Measurements from ENCODE around the gene RPL7L1. TPM values are rescaled to one million over a fixed set of nuclear protein-coding genes. Genes with fewer than 3 reads are reported as not detected.
"Not testable (repeated sequence)": the region's sequence is repeated elsewhere in the genome, so short reads cannot be mapped to it uniquely, and the experiment has no call there.

Gene RPL7L1
- total RNA-seq, 2 donors from 2014 or later = 46.4 to 67.4 TPM

- H3K36me3 ChIP-seq = no peaks in the 10 kb centered on the region
- DNase-seq = no peak
- no peak for TF ChIP-seq CTCF (IDR thresholded peaks at IDR 0.05)
- H3K9me3 ChIP-seq = no peaks in the 10 kb centered on the region
- no peaks in the 10 kb centered on the region for H3K4me1 ChIP-seq
- H3K27me3 ChIP-seq = no peaks in the 10 kb centered on the region
- no peak overlapping the region for H3K9ac ChIP-seq (ENCODE audit: low read depth in 2 of 2, low read length in 2 of 2)
- H3K27ac ChIP-seq = no peak overlapping the region
- intact Hi-C loops (cut with DNase I) = no loop called here
- H3K4me3 ChIP-seq = no peak overlapping the region
Measured at GRCh38 chr6:42896178-42896719, 16.8 kb downstream of the RPL7L1 start.

GRCh38 chr6:42898891-42899361 is 19.5 kb downstream of the RPL7L1 start:
- no peak overlapping the region for H3K27ac ChIP-seq
- H3K4me3 ChIP-seq = no peak overlapping the region
- no peaks in the 10 kb centered on the region for H3K27me3 ChIP-seq
- no peak overlapping the region for H3K9ac ChIP-seq (ENCODE audit: low read depth in 2 of 2, low read length in 2 of 2)
- H3K36me3 ChIP-seq = no peaks in the 10 kb centered on the region
- H3K4me1 ChIP-seq = no peaks in the 10 kb centered on the region
- intact Hi-C loops (cut with DNase I) = no loop called here
- peak; percentile 75 for TF ChIP-seq CTCF (IDR thresholded peaks at IDR 0.05)
- H3K9me3 ChIP-seq = no peaks in the 10 kb centered on the region
- peak; percentile 84 for DNase-seq

- Histone ChIP-seq H3K36me3 (no peaks in the 10 kb centered on the region), H3K9ac (ENCODE audit: low read depth in 2 of 2, low read length in 2 of 2) (no peak overlapping the region), H3K9me3 (no peaks in the 10 kb centered on the region), H3K4me1 (no peaks in the 10 kb centered on the region), H3K27me3 (no peaks in the 10 kb centered on the region), H3K27ac (no peak overlapping the region), H3K4me3 (no peak overlapping the region)
- no peak for TF ChIP-seq CTCF (IDR thresholded peaks at IDR 0.05)
- DNase-seq = no peak
- intact Hi-C loops (cut with DNase I) = loop anchor here (5.0 kb wide), 1 partner anchor 242 kb away; no protein-coding TSS in a partner anchor
Measured at GRCh38 chr6:42899871-42900270, 20.5 kb downstream of the RPL7L1 start.

GRCh38 chr6:42901538-42901957 is 22.1 kb downstream of the RPL7L1 start:
- TF ChIP-seq CTCF (IDR thresholded peaks at IDR 0.05) = peak; percentile 78
- Histone ChIP-seq H3K4me3 (no peak overlapping the region), H3K27me3 (no peaks in the 10 kb centered on the region), H3K9me3 (no peaks in the 10 kb centered on the region), H3K36me3 (no peaks in the 10 kb centered on the region), H3K27ac (no peak overlapping the region), H3K9ac (ENCODE audit: low read depth in 2 of 2, low read length in 2 of 2) (peak overlapping the region in 1 of 2 donors; percentile 12), H3K4me1 (no peaks in the 10 kb centered on the region)
- intact Hi-C loops (cut with DNase I) = loop anchor here (5.0 kb wide), 1 partner anchor 241 kb away; no protein-coding TSS in a partner anchor
- peak; percentile 86 for DNase-seq

- H3K9ac ChIP-seq (ENCODE audit: low read depth in 2 of 2, low read length in 2 of 2); H3K4me1 ChIP-seq; H3K4me3 ChIP-seq; H3K27ac ChIP-seq; H3K27me3 ChIP-seq; DNase-seq; H3K36me3 ChIP-seq; H3K9me3 ChIP-seq: not testable (repeated sequence)
- intact Hi-C loops (cut with DNase I) = loop anchor here (5.0 kb wide), 1 partner anchor 240 kb away; no protein-coding TSS in a partner anchor
Measured at GRCh38 chr6:42902429-42903263, 23.2 kb downstream of the RPL7L1 start.

Data from colonic mucosa (tissue), 4 donors.